ENCODE data around the gene GLA.

GLA gene

DNA sequence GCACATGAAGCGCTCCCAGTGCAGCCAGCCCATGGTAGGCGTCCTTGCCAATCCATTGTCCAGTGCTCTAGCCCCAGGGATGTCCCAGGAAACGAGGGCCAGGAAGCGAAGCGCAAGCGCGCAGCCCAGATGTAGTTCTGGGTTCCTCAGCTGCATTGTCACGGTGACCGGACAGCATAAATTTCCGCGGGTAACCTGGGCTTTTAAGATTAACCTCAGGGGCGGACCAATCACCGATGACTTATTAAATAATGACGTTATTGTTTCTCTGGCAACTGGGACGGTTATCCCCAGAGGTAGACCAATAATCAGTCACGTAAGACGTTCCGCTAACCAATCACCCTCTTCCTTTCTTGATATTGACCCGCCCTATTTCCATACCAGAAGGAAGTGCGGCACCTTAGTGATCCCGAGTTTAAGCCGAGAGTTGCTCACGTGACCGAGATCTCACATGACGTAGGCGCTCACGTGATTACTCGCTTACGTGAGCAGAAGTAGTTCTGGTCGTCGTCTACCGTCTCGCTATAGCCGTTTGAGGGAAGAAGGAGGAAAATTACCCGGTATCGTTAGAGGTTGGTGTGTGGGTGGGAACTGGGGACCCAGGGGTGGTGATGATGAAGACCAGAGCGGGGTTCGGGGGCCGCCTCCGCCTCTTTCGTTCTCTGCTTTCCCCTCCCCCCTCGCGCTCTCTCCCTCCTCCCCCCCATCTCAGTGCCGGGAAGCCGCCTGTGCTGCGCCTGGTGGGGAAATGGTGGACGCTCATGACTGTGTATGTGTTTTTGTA, at the start of gene GLA, which contains the start of gene HNRNPH2:
GLA (minus strand) TSS at position 178 of the 784 bp plus-strand sequence; CDS start at position 156, 22 bp downstream.
HNRNPH2 (plus strand) TSS at position 475 of the 784 bp plus-strand sequence. CDS start 3,767 bp downstream, outside the sequence.
- no peak for TF ChIP-seq CTCF (conservative IDR thresholded peaks at IDR 0.05; ENCODE audit: low read depth, low read length)
- peak; percentile 95 for DNase-seq (ENCODE audit: low read depth)
- H3K4me3 ChIP-seq (ENCODE audit: low read length), result peak within 1 kb of the TSS; percentile 88

DNA sequence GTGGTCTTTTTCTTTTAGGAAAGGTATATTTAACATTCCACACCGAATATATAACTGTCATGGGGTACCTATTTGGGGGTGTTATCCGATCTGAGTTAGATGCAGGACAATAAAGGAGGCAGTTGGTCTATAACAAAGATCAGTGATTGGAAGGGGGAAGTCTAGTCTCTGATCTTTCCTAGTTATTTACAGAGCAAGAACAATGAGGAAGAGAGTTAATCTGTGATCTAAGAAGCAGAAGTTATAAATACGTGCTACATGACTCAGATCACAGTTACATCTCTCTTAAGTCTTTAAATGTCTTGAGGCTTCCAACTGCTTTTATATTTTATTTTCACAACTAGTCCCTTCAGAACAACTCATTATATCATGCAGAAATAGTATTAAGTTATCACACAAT, 44.3 kb upstream of the GLA start:
- DNase-seq (ENCODE audit: low read depth), result no peak
- no peak overlapping the region for H3K4me3 ChIP-seq (ENCODE audit: low read length)
- TF ChIP-seq CTCF (conservative IDR thresholded peaks at IDR 0.05; ENCODE audit: low read depth, low read length), result no peak

DNA sequence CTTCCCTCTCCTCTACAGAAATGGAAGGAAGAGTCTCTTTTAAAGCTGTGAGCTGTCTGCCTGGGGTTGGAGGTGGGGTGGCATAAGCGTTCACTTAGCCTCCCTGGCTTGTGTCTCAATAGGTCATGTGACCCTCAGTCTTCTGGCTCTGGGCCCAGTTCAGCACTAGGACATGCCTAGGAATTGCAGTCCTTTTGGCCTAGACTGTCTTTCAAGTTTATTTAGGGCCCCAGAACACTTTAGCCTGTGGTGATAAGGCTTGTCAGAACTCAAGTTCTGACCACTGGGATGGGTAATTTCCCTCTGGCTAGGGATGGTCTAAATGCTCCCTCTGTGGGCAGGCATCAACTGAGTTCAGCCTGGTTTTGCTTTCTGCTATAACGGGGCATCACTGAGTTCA, 43.2 kb upstream of the GLA start:
- TF ChIP-seq CTCF (conservative IDR thresholded peaks at IDR 0.05; ENCODE audit: low read depth, low read length), result no peak
- peak; percentile 18 for DNase-seq (ENCODE audit: low read depth)

DNA sequence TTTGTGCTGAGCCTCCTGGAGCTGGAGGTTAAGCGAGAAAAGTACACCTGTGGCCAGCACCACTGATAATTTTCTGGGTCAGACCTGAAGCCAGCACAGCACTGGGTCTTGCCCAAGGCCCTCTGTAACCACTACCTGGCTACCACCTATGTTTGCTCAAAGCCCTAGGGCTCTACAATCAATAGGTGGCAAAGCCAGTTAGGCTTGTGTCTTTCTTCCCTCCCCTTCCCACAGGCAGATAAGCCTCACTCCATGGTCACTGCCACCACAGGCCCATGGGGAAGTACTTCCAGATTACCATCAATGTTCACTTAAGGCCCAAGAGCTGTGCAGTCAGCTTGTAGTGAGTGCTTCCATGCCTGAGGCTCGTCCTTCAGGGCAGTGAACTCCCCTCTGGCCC, 42.4 kb upstream of the GLA start:
- no peak for DNase-seq (ENCODE audit: low read depth)
- TF ChIP-seq CTCF (conservative IDR thresholded peaks at IDR 0.05; ENCODE audit: low read depth, low read length), result no peak
- no peak overlapping the region for H3K4me3 ChIP-seq (ENCODE audit: low read length)

More for the DNA sequence above, 43.2 kb upstream of the GLA start:
- no peak overlapping the region for H3K4me3 ChIP-seq (ENCODE audit: low read length)

DNA sequence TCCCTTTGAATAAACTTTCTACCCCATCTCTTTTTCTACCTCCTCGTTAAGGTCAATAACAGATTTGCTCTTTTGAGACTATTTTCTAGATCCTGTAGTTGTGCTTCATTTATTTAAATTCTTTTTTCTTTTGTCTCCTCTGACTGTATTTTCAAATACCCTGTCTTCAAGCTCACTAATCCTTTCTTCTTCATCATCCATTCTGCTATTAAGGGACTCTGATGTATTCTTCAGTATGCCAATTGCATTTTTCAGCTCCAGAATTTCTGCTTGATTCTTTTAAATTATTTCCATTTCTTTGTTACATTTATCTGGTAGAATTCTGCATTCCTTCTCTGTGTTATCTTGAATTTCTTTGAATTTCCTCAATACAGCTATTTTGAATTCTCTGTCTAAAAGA, 41.6 kb upstream of the GLA start:
- no peak for TF ChIP-seq CTCF (conservative IDR thresholded peaks at IDR 0.05; ENCODE audit: low read depth, low read length)
- no peak overlapping the region for H3K4me3 ChIP-seq (ENCODE audit: low read length)
- DNase-seq (ENCODE audit: low read depth), result no peak

DNA sequence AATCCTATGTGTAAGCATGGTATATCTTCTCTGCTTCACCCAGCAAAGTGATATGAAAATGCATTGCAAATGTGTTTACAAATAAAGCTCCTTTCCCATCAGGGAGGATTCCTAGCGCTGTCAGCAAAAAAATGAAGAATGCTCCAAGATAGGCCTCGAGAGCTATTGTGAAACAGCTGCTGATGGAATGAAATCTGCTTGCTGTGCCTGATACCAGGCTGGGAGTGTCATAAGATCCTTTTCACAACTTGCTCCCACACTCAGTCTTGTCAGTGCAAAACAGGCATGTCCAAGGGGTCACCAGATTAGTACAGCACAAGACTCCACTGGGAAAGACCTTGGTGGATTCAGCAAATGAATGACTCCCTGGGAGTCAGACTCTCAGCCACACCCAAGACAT, 34.4 kb upstream of the GLA start:
- DNase-seq (ENCODE audit: low read depth), result no peak
- TF ChIP-seq CTCF (conservative IDR thresholded peaks at IDR 0.05; ENCODE audit: low read depth, low read length), result no peak
- H3K4me3 ChIP-seq (ENCODE audit: low read length), result no peak overlapping the region

All from retinal pigment epithelial cell (primary cell).